Fibroblast of lung (primary cell): ENCODE measurements around the gene FAM3B.

ENCODE experiments used
- EZH2 ChIP-seq: IDR thresholded peaks from 2 replicates; pipeline ENCODE4 v1.5.1; 2012; ENCODE audit warnings: low read length, control low read depth, mild to moderate bottlenecking; ENCODE audit errors: missing control alignments
- TF ChIP-seq, protein P1 (sequence below), 2 donors: IDR thresholded peaks in 1 of 2; conservative IDR thresholded peaks in 1 of 2; 1 replicate in 1 of 2; 2 replicates in 1 of 2; pipeline ENCODE4 v1.5.1; 2011 to 2012; ENCODE audit warnings: low read length in 2 of 2, control low read depth in 1 of 2, inconsistent platforms in 1 of 2, low read depth in 1 of 2, mild to moderate bottlenecking in 1 of 2

GRCh38 chr21:41359286-41359685, 42.7 kb downstream of the FAM3B start:
- TF ChIP-seq, protein P1, sequence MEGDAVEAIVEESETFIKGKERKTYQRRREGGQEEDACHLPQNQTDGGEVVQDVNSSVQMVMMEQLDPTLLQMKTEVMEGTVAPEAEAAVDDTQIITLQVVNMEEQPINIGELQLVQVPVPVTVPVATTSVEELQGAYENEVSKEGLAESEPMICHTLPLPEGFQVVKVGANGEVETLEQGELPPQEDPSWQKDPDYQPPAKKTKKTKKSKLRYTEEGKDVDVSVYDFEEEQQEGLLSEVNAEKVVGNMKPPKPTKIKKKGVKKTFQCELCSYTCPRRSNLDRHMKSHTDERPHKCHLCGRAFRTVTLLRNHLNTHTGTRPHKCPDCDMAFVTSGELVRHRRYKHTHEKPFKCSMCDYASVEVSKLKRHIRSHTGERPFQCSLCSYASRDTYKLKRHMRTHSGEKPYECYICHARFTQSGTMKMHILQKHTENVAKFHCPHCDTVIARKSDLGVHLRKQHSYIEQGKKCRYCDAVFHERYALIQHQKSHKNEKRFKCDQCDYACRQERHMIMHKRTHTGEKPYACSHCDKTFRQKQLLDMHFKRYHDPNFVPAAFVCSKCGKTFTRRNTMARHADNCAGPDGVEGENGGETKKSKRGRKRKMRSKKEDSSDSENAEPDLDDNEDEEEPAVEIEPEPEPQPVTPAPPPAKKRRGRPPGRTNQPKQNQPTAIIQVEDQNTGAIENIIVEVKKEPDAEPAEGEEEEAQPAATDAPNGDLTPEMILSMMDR (conservative IDR thresholded peaks at IDR 0.05 in 1 of 2, IDR thresholded peaks at IDR 0.05 in 1 of 2; ENCODE audit: low read depth in 1 of 2, low read length in 2 of 2) = no peak
- TF ChIP-seq EZH2 = no peak
